B cell (primary cell): ENCODE measurements around the gene BST2. TPM values are rescaled to one million over a fixed set of nuclear protein-coding genes. Genes with fewer than 3 reads are reported as not detected.

Source experiments
- ATAC-seq: fragments of 200-7000 bp; cut with Tn5 transposase; one replicate; pipeline ENCODE4 v1.10.0; 2021; ENCODE audit warnings: low read depth, mild to moderate bottlenecking, moderate number of reproducible peaks, moderate library complexity
- CTCF ChIA-PET: fragments of 350-600 bp; sonication (Branson Sonifier 250); formaldehyde crosslinking; loops from one replicate; lab custom pipeline; 2021; ENCODE audit warnings: antibody characterized with exemption, inconsistent platforms; lab: Charles Lee
- POLR2A ChIA-PET: fragments of 350-600 bp; sonication (Branson Sonifier 250); formaldehyde crosslinking; loops from one replicate; lab custom pipeline; 2021; ENCODE audit warnings: antibody characterized with exemption; lab: Charles Lee
- DNase-seq: peaks from one replicate; pipeline ENCODE4 v3.0.0; 2013
- H2AFZ ChIP-seq: 2 replicates; pipeline ENCODE4 v1.6.1; 2012; ENCODE audit warnings: mild to moderate bottlenecking, low read depth, low read length; ENCODE audit not compliant: insufficient read depth, poor library complexity, severe bottlenecking
- H3K27ac ChIP-seq, 2 donors: 1 replicate in 1 of 2; 2 replicates in 1 of 2; pipeline ENCODE4 v1.5.1; 2012 to 2013; ENCODE audit warnings: low read length in 2 of 2, mild to moderate bottlenecking in 2 of 2, moderate library complexity in 1 of 2
- H3K27me3 ChIP-seq, 4 experiments: fragments of 200-600 bp in 1 of 4; sonication (generic) in 1 of 4; replicated peaks in 1 of 4; 1 replicate in 2 of 4; 2 replicates in 2 of 4; pipeline versions ENCODE4 v1.6.1 to v1.7.0; 2013 to 2016; ENCODE audit warnings: low read length in 3 of 4, mild to moderate bottlenecking in 2 of 4, mixed read lengths in 1 of 4, moderate library complexity in 1 of 4; ENCODE audit not compliant: insufficient read depth in 4 of 4, control insufficient read depth in 3 of 4; ENCODE audit errors: control extremely low read depth in 1 of 4
- H3K36me3 ChIP-seq, 2 experiments: replicated peaks in 1 of 2; 1 replicate in 1 of 2; 2 replicates in 1 of 2; pipeline versions ENCODE4 v1.6.1 to v1.7.1; 2013; ENCODE audit warnings: low read length in 1 of 2; ENCODE audit not compliant: insufficient read depth in 2 of 2, control insufficient read depth in 1 of 2; ENCODE audit errors: control extremely low read depth in 1 of 2, extremely low read depth in 1 of 2
- H3K4me1 ChIP-seq, 2 donors: fragments of 200-600 bp in 1 of 2; sonication (generic) in 1 of 2; 1 replicate in 1 of 2; 2 replicates in 1 of 2; pipeline versions ENCODE4 v1.5.1 to v1.6.1; 2013 to 2017; ENCODE audit warnings: low read length in 2 of 2; ENCODE audit not compliant: control insufficient read depth in 2 of 2, insufficient read depth in 2 of 2
- H3K4me2 ChIP-seq: replicated peaks from 2 replicates; pipeline ENCODE3; 2012; ENCODE audit warnings: mild to moderate bottlenecking, low read depth, low read length; ENCODE audit not compliant: poor library complexity, severe bottlenecking
- H3K4me3 ChIP-seq, 5 experiments: fragments of 200-600 bp in 1 of 5; sonication (generic) in 1 of 5; 1 replicate in 3 of 5; 2 replicates in 2 of 5; pipeline versions ENCODE4 v1.5.1 to v1.7.0; 2011 to 2016; ENCODE audit warnings: low read length in 4 of 5, mild to moderate bottlenecking in 4 of 5, low read depth in 2 of 5, control low read depth in 1 of 5, moderate library complexity in 1 of 5; ENCODE audit not compliant: insufficient read depth in 1 of 5; ENCODE audit errors: control extremely low read depth in 1 of 5, extremely low read depth in 1 of 5
- H3K79me2 ChIP-seq: fragments of 200-600 bp; sonication (generic); one replicate; pipeline ENCODE4 v1.6.0; 2016; ENCODE audit warnings: low read length; ENCODE audit not compliant: control insufficient read depth, insufficient read depth
- H3K9ac ChIP-seq: fragments of 200-600 bp; sonication (generic); 2 replicates; pipeline ENCODE4 v1.6.1; 2017; ENCODE audit warnings: mild to moderate bottlenecking, low read length, moderate library complexity
- H3K9me3 ChIP-seq, 3 donors: one replicate each; pipeline versions ENCODE4 v1.6.1 to v1.7.1; 2013; ENCODE audit warnings: low read length in 2 of 3; ENCODE audit not compliant: control insufficient read depth in 2 of 3, insufficient read depth in 1 of 3; ENCODE audit errors: control extremely low read depth in 1 of 3
- H4K20me1 ChIP-seq: 2 replicates; pipeline ENCODE4 v1.6.0; 2012; ENCODE audit warnings: mild to moderate bottlenecking, low read length; ENCODE audit not compliant: insufficient read depth, control insufficient read depth, poor library complexity, severe bottlenecking
- H3K27ac Mint-ChIP-seq: one replicate; pipeline ENCODE4 v1.8.0; 2021; ENCODE audit warnings: mixed read lengths
- H3K27me3 Mint-ChIP-seq: one replicate; pipeline ENCODE4 v1.8.0; 2021; ENCODE audit warnings: mixed read lengths
- H3K4me1 Mint-ChIP-seq: one replicate; pipeline ENCODE4 v1.8.0; 2021; ENCODE audit warnings: mixed read lengths
- H3K4me3 Mint-ChIP-seq: one replicate; pipeline ENCODE4 v1.8.0; 2021; ENCODE audit warnings: mixed read lengths
- H3K9me3 Mint-ChIP-seq: one replicate; pipeline ENCODE4 v1.8.0; 2022; ENCODE audit warnings: mixed read lengths; ENCODE audit not compliant: insufficient read depth
- CTCF ChIP-seq: fragments of 200-600 bp; IDR thresholded peaks from one replicate; pipeline ENCODE4 v1.8.0; 2022; ENCODE audit warnings: antibody characterized with exemption, mild to moderate bottlenecking
- EZH2 ChIP-seq: IDR thresholded peaks from 2 replicates; pipeline ENCODE4 v1.6.1; 2012; ENCODE audit warnings: borderline replicate concordance, low read depth, mild to moderate bottlenecking, moderate library complexity, low read length; ENCODE audit not compliant: insufficient read depth, poor library complexity, severe bottlenecking
- WGBS: methylation state at CpG from one replicate; pipeline ENCODE4 v1.1.5; 2013; ENCODE audit warnings: missing lambda C conversion rate; ENCODE audit not compliant: insufficient coverage; 5-methylcytosine and 5-hydroxymethylcytosine counted together
- intact Hi-C: fragments of 100-400 bp; cut with micrococcal nuclease; formaldehyde crosslinking; loops from one replicate; pipeline ENCODE4 v1.10.0; 2022
- polyA plus RNA-seq: library from polyadenylated mRNA; depleted of rRNA; stranded (reverse); fragments of >200 nt; gene quantifications from 2 replicates; pipeline ENCODE4 v1.2.3, GENCODE V29; 2012
- total RNA-seq, 2 donors: library from RNA; stranded (reverse); fragments of 120-200 nt in 1 of 2; gene quantifications; 1 replicate in 1 of 2; 2 replicates in 1 of 2; pipeline versions ENCODE4 v1.2.3 to v1.2.4, GENCODE V29; 2013 to 2022

The BST2 gene
- total and polyA plus RNA-seq, 2 donors (not counting 1 experiment from before 2014, with no cell fraction given): 59.7 to 79.5 TPM

- WGBS: 79% methylated on average over 21 of the region's 36 CpGs
- ChIA-PET CTCF (interaction anchor here (0.7 to 1.3 kb wide), 3 partner anchors 12 to 593 kb away, joined by 3 to 4 read pairs (median 4); no protein-coding TSS in a partner anchor), POLR2A (interaction anchor here (0.7 to 0.9 kb wide), 2 partner anchors 17 to 316 kb away, joined by 4 to 7 read pairs; partner anchors contain the start of genes MAP1S and MVB12A)
- no peaks in the 10 kb centered on the region for H3K9me3 Mint-ChIP-seq
- H3K27me3 Mint-ChIP-seq: no peaks in the 10 kb centered on the region
- DNase-seq (peak; percentile 38), ATAC-seq (peak; percentile 15)
- Histone ChIP-seq H3K4me1 (peaks cover 26 to 45% of the 10 kb centered on the region in 2 donors), H3K4me3 (no peak overlapping the region), H3K27ac (no peak overlapping the region), H3K4me2 (peak overlapping the region; percentile 98), H3K79me2 (peaks cover 38% of the 10 kb centered on the region), H2AFZ (no peak overlapping the region), H3K9ac (no peak overlapping the region), H4K20me1 (peaks cover 24% of the 10 kb centered on the region), H3K36me3 (peaks cover 0 to 14% of the 10 kb centered on the region in 2 experiments), H3K9me3 (no peaks in the 10 kb centered on the region), H3K27me3 (no peaks in the 10 kb centered on the region)
- peak overlapping the region; percentile 26 for H3K27ac Mint-ChIP-seq
- intact Hi-C loops: loop anchor here (10.0 kb wide), 1 partner anchor 152 kb away; the partner anchor contains the start of gene COLGALT1
- TF ChIP-seq EZH2: no peak
- TF ChIP-seq CTCF: no peak
- H3K4me1 Mint-ChIP-seq: peaks cover 42% of the 10 kb centered on the region
- H3K4me3 Mint-ChIP-seq: peak overlapping the region; percentile 85
These were observed 2.2 kb downstream of the BST2 start for GRCh38 chr19:17402982-17403855.

GRCh38 chr19:17401628-17402027 lies 3.8 kb downstream of the BST2 start:
- Histone ChIP-seq H3K9ac (no peak overlapping the region), H3K4me3 (no peak overlapping the region), H2AFZ (no peak overlapping the region), H3K36me3 (peaks cover 0 to 19% of the 10 kb centered on the region in 2 experiments), H3K79me2 (peaks cover 35% of the 10 kb centered on the region), H4K20me1 (peaks cover 24% of the 10 kb centered on the region), H3K9me3 (no peaks in the 10 kb centered on the region), H3K4me1 (peaks cover 20 to 33% of the 10 kb centered on the region in 2 donors), H3K27ac (no peak overlapping the region), H3K27me3 (no peaks in the 10 kb centered on the region), H3K4me2 (no peak overlapping the region)
- peaks cover 27% of the 10 kb centered on the region for H3K4me1 Mint-ChIP-seq
- no peaks in the 10 kb centered on the region for H3K9me3 Mint-ChIP-seq
- no peak overlapping the region for H3K27ac Mint-ChIP-seq
- no peaks in the 10 kb centered on the region for H3K27me3 Mint-ChIP-seq
- 88% methylated on average over 5 of the region's 6 CpGs for WGBS
- no peak overlapping the region for H3K4me3 Mint-ChIP-seq
- TF ChIP-seq EZH2 (no peak), CTCF (no peak)
- CTCF ChIA-PET: interaction anchor here (0.6 kb wide), 1 partner anchor 56 kb away, joined by 3 read pairs; no protein-coding TSS in a partner anchor
- no peak for ATAC-seq
- no peak for DNase-seq
- intact Hi-C loops: loop anchor here (10.0 kb wide), 1 partner anchor 153 kb away; the partner anchor contains the start of gene COLGALT1
- POLR2A ChIA-PET: no interaction called here
